GM08714 (cell line): Measurements from ENCODE around the gene GULP1.
"Not testable (repeated sequence)": the region's sequence is repeated elsewhere in the genome, so short reads cannot be mapped to it uniquely, and the experiment has no call there.

Source experiments
- H3K4me3 ChIP-seq: fragments of 200-500 bp; sonication (Bioruptor generic); 2 replicates; pipeline ENCODE4 v1.5.1; 2014; ENCODE audit warnings: mild to moderate bottlenecking, low read length, inconsistent platforms
- ZNF274 ChIP-seq: IDR thresholded peaks from 2 replicates; pipeline ENCODE4 v1.6.1; 2012; ENCODE audit warnings: mild to moderate bottlenecking, low read depth, low read length

Gene GULP1

DNA sequence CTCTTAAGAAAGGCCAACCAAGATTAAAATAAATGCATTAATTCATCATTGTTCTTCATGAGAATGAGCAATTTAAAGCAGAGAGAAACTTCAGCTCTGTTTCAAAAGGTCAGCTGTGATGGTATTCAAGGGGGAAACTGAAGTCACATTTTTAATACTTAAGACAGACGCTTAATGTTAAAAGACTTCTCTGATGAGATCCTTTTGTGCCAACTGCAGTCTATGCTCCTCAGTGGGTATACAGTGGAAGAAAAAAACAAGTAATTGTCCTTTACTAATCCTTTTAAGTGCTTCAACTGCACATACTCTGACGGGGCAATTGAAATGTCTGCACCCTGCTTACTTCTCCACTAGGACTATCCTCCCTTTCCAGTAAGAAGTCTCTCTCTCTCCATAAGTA, 309.7 kb downstream of the GULP1 start:
- H3K4me3 ChIP-seq, result no peak overlapping the region
- TF ChIP-seq ZNF274, result no peak

DNA sequence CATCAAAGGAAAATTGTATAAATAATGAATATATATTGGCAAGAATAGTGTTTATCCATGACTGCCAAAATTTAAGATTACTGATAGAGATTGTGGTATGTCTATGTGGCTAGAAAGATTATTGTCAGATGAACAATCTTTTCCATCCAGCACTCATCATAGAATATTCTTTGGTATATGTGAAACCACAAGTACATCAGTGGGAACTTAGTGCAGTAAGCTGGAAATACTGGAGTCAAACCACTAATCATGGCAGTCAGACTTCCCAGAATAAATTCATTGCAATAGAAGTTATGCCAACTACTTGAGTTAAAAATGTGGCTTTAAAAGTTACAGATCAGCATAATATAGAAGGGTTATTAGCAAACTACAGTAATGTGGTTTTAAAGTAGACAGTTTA, 310.3 kb downstream of the GULP1 start:
- no peak for TF ChIP-seq ZNF274

DNA sequence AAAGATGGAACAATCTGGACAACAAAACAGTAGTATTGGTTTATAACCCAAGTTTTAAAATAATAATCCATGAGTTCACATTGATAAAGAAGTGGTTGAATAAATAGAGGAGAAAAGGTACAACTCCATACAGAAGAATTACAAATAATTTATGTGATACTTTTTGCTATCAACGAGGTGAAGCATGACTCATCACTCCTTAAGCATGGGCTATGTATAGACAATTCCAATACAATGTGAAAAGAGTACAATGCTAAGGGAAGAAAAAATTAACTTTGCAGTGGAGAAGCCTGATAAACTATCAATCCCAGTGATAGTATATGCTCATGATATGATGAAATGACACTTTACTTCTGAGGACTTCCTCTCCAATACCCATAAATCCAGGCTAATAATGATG, 312.9 kb downstream of the GULP1 start:
- no peak for TF ChIP-seq ZNF274
- no peak overlapping the region for H3K4me3 ChIP-seq

More for the DNA sequence above, 310.3 kb downstream of the GULP1 start:
- no peak overlapping the region for H3K4me3 ChIP-seq

DNA sequence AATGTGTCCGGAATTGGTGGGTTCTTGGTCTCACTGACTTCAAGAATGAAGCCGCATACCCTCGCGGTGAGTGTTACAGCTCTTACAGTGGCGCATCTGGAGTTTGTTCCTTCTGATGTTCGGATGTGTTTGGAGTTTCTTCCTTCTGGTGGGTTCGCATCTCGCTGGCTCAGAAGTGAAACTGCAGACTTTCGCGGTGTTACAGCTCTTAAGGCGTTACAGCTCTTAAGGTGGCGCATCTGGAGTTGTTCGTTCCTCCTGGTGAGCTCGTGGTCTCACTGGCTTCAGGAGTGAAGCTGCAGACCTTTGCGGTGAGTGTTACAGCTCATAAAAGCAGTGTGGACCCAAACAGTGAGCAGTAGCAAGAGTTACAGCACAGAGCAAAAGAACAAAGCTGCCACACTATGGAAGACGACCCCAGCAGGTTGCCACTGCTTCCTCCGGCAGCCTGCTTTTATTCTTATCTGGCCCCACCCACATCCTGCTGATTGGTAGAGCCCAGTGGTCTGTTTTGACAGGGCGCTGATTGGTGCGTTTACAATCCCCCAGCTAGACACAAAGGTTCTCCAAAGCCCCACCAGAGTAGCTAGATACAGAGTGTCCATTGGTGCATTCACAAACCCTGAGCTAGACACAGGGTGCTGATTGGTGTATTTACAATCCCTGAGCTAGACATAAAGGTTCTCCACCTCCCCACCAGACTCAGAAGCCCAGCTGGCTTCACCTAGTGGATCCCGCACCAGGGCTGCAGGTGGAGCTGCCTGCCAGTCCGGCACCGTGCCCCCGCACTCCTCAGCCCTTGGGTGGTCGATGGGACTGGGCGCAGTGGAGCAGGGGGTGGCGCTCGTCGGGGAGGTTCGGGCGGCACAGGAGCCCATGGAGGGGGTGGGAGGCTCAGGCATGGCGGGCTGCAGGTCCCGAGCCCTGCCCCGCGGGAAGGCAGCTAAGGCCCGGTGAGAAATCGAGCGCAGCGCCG, 314.2 kb downstream of the GULP1 start:
- H3K4me3 ChIP-seq, result not testable (repeated sequence)

DNA sequence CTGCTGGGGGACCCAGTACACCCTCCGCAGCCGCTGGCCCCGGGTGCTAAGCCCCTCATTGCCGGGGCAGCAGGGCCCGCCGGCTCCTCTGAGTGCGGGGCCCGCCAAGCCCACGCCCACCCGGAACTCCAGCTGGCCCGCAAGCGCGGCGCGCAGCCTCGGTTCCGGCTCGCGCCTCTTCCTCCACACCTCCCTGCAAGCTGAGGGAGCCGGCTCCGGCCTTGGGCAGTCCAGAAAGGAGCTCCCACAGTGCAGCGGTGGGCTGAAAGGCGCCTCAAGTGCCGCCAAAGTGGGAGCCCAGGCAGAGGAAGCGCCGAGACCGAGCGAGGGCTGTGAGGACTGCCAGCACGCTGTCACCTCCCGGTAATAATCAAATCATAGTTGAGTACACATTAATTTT, 314.9 kb downstream of the GULP1 start:
- not testable (repeated sequence) for H3K4me3 ChIP-seq

DNA sequence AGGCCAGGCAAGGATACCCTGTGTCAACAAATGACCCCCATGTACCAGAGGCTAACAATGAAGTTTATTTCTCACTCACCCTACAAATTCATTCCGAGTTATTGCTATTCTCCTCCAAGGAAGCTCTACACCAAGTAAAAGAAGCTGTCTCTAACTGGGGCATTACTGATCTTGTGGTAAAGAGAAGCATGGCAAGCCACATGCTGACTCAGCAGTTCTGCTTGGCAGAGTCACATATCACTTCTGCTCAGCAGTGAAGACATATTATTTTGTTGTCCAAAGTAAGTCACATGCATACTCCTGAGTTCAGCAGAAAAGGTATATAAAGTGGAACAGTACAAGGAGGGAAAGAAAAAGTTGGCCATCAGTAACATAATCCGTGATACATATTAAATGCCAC, 315.8 kb downstream of the GULP1 start:
- no peak for TF ChIP-seq ZNF274

DNA sequence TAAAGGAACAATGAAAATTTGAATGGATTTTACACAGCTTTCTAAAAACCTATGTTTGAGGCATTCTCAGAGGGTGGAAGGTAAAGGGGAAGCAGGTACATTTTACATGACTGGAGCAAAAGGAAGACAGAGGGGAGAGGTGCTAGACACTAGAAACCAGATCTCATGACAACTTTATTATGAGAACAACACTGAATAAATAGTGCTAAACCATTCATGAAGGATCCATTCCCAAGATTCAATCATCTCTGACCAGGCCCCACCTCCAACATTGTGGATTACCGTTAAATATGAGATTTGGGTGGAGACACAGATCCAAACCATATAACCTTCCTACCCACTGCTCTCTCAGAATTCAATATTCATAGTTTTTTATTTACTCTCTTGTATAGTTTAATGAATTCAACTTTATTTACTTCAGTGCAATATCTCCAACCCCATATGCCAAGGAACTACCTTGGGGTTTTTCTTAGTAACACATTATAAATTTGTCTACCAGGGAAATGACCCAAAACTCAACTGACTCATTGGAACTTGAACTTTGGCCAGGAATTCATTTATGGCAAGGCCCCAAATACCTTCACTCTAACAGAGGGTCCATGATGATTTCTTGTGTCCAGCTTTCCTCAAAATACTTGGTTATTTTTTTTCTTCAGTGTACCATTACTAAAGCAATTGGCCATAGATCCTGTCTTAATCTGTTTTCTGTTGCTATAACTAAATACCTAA, 317.8 kb downstream of the GULP1 start:
- no peak overlapping the region for H3K4me3 ChIP-seq
- no peak for TF ChIP-seq ZNF274

More for the DNA sequence above, 315.8 kb downstream of the GULP1 start:
- H3K4me3 ChIP-seq, result no peak overlapping the region

DNA sequence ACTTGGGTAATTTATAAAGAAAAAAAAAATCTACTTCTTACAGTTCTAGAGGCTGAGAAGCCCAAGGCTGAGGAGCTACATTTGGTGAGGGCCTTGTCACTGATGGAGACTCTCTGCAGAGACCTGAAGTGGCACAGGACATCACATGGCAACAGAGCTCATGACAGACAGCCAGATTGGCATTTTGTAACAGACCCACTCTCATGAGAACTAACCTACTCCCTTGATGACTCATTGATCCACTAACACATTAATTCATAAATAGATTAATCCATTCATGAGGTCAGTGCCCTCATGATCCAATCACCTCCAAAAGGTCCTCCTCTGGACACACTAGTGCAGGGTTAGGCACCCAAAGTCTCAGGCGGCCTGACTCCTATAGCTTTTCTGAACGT, 318.4 kb downstream of the GULP1 start:
- TF ChIP-seq ZNF274, result no peak
- no peak overlapping the region for H3K4me3 ChIP-seq

DNA sequence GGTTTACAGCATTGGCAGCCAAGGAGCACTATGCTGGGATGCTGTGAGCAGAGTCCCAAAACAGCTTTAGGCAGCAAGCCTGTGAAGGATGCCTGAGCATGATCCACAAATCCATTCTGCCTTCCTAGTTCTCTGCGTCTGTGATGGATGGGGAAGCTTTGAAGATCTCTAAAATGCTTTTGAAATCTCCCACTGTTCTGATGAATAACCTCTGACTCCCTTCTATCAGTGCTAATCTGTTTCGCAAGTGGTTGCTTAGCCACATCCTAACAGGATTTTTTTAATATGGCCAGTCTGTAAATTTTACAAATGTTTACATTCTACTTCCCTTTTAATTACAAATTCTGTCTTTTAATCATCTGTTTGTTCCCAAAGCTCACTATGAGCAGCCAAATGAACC, 319.2 kb downstream of the GULP1 start:
- no peak for TF ChIP-seq ZNF274
- no peak overlapping the region for H3K4me3 ChIP-seq

DNA sequence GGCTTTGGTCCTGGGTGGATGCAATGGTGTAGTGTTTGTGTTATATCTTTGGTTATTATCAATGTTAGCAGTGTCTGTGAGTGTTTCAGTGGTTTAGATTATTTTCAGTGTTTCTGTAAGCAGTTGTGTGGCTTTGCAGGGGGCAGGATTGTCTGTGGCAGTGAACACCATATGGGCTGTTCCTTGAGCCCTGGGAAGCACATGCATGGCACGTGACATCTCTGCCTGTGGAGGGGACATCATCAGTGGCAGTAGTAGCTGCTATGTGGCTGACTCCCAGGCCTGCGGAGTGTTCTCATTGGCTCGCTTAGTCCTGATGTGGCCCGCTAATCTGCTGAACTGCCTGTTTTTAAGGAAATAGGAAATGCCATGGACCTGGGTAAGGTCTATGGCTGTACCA, 327.5 kb downstream of the GULP1 start:
- TF ChIP-seq ZNF274, result no peak
- H3K4me3 ChIP-seq, result no peak overlapping the region

DNA sequence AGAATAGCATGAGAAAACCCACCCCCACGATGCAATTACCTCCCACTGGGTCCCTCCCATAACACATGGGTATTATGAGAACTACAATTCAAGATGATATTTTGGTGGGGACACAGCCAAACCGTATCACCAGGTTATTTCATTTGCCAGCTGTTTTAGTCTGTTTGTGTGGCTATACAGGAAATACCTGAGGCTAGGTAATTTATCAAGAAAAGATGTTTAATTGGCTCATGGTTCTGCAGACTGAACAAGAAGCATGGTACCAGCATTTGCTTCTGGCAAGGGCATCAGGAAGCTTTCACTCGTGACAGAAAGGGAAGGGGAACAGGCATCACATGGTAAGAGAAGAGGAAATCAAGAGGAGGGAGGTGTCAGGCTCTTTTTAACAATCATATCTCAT, 329.2 kb downstream of the GULP1 start:
- no peak for TF ChIP-seq ZNF274
- H3K4me3 ChIP-seq, result no peak overlapping the region

DNA sequence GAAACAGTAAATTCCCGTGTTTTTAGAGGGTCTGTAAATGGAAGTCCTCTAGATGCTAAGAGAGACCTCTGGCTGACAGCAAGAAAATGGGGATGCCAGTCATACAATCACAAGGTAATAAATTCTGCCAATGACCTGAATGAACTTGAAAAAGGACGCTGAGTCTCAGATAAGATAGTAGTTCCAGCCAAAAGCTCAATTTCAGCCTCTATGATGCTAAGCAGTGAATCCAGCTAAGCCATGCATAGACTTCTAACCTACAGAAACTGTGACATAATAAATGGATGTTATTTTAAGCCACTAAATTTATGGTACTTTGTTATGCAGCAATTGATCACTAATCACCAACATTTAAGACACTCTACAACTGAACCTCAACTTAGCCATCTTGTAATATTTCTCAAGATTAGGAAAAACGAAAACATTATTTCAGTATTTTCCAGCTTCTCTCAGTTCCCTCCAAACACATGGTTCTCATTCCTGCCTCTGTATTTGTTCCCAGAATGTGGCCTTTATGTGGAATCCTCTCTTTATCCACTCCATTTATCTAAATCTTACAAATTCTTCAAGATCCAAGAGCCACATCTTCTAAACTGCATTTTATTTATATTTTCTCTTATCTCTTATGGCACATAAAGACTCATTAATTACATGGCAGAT, 331.1 kb downstream of the GULP1 start:
- TF ChIP-seq ZNF274, result no peak
- no peak overlapping the region for H3K4me3 ChIP-seq

DNA sequence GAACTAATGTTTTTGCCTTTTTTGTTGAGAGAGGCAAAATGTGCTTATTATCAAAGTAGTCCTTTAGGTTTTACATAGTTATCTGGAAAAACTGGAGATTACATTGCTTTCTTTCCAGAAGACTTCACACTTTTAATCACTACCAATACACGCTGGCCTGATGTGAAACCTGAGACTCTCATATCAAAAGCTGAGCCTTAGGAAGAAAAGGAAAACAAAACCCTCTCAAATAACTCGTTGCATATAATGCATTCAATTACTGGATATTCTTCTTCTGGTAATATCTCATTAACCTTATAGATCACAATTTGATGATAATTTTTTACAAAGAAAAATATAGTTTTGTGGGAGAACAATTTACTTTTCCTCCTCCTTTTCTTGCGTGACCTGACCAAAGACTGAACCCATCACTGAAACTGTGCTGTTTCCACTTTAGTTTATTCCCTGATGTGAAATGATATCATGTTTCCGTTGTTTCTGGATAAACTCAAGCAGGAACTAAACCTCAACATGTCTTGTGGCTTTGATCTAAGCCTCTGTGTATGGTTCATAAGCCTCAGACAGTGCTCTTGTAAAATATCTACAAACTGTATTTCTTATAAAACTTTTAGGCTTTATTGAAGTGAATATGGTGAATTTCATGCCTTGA, 332.4 kb downstream of the GULP1 start:
- H3K4me3 ChIP-seq, result no peak overlapping the region
- no peak for TF ChIP-seq ZNF274

DNA sequence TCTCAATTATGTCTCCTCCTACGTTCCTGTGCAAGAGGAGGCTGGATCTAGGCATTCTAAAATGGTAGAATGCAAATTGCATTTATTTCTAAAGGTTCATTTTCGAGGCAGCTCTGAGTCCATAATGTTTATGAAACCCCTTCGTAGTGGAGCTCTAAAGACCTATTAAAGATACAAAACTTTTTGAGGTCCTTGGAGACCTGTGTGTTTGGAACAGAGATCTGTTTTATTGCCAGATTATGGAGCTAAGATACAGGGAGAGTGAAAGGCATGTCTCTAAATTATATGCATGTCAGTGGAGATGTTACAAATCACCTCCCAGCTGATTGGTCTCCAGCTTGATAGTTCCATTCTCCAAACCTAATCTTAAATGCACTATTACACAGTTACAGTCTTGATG, 335.8 kb downstream of the GULP1 start:
- no peak for TF ChIP-seq ZNF274
- H3K4me3 ChIP-seq, result no peak overlapping the region
